ENCODE measurements around the gene ASPHD2.

DNA sequence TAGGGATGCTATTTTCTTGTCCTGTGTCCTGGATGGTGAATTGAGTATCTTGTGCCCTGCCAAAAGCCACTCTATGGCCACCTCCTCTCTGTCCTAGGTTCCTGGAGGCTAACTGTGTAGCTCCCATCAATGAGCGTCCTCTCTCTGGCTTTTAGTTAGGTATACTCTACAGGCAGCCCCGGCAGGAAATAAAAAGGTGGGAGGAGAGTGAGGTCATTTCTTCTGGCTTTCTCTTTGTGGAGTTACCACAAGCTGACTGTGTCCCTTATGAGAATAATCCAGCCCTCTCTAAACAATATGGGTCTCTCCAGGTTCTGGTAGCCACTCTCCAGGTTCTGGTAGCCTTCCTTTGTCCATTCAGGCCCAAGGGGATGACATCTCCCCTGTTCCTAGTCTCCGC, 11.7 kb upstream of the ASPHD2 start:
- no peak for TF ChIP-seq ZFX (CRISPR knock-in tag; IDR thresholded peaks at IDR 0.05; ENCODE audit: low read depth)
- TF ChIP-seq TAF1 (CRISPR knock-in tag; IDR thresholded peaks at IDR 0.05): no peak
- TF ChIP-seq RAD21 (CRISPR knock-in tag; IDR thresholded peaks at IDR 0.05): no peak
- no peak for TF ChIP-seq RARA (CRISPR knock-in tag; IDR thresholded peaks at IDR 0.05)
- TF ChIP-seq, protein P1, sequence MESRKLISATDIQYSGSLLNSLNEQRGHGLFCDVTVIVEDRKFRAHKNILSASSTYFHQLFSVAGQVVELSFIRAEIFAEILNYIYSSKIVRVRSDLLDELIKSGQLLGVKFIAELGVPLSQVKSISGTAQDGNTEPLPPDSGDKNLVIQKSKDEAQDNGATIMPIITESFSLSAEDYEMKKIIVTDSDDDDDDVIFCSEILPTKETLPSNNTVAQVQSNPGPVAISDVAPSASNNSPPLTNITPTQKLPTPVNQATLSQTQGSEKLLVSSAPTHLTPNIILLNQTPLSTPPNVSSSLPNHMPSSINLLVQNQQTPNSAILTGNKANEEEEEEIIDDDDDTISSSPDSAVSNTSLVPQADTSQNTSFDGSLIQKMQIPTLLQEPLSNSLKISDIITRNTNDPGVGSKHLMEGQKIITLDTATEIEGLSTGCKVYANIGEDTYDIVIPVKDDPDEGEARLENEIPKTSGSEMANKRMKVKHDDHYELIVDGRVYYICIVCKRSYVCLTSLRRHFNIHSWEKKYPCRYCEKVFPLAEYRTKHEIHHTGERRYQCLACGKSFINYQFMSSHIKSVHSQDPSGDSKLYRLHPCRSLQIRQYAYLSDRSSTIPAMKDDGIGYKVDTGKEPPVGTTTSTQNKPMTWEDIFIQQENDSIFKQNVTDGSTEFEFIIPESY (CRISPR knock-in tag; IDR thresholded peaks at IDR 0.05): no peak

All from HepG2 (cell line).